HCT116 (cell line): ENCODE data around the gene COL23A1. TPM values are rescaled to one million over a fixed set of nuclear protein-coding genes. Genes with fewer than 3 reads are reported as not detected.
"Not testable (repeated sequence)": the region's sequence is repeated elsewhere in the genome, so short reads cannot be mapped to it uniquely, and the experiment has no call there.

Experiments used
- ATAC-seq: fragments of 200-7000 bp; cut with Tn5 transposase; 2 replicates; pipeline ENCODE4 v1.9.1; 2020; ENCODE audit warnings: mild to moderate bottlenecking, moderate library complexity
- BruUV-seq: library from RNA; stranded (reverse); fragments of 400-500 nt; replicated peaks from 2 replicates; lab custom pipeline; 2021; lab: Mats Ljungman, UMichigan
- CTCF ChIA-PET: fragments of 300-600 bp; sonication (Branson Sonifier 250); formaldehyde crosslinking; loops from one replicate; lab custom pipeline; 2021; ENCODE audit warnings: antibody characterized with exemption; lab: Charles Lee
- POLR2A ChIA-PET: fragments of 300-600, 350-600 bp; sonication (Branson Sonifier 250); formaldehyde crosslinking; loops from one replicate; lab custom pipeline; 2021; ENCODE audit warnings: antibody characterized with exemption; lab: Charles Lee
- RAD21 ChIA-PET, 2 experiments: fragments of 300-600 bp; sonication (Branson Sonifier 250); formaldehyde crosslinking; loops; one replicate each; lab custom pipeline; 2023; ENCODE audit warnings: low total read pairs in 2 of 2; ENCODE audit not compliant: uncharacterized antibody in 2 of 2, unreplicated experiment in 2 of 2, low non-redundant PET in 1 of 2; lab: Charles Lee
- DNase-seq: peaks from one replicate; pipeline ENCODE4 v3.0.0-alpha.2; 2010; ENCODE audit warnings: low read depth, low spot score
- H2AFZ ChIP-seq: fragments of 200-600 bp; shearing (Covaris generic), sonication (generic); 2 replicates; pipeline ENCODE4 v1.6.1; 2017; ENCODE audit warnings: low read depth, mixed run types, mixed read lengths, antibody characterized with exemption, low read length; ENCODE audit not compliant: poor library complexity, severe bottlenecking
- H3K27ac ChIP-seq: 2 replicates; pipeline ENCODE4 v1.5.1; 2012; ENCODE audit warnings: low read depth, low read length
- H3K27me3 ChIP-seq: fragments of 200-600 bp; sonication (generic); 2 replicates; pipeline ENCODE4 v1.6.1; 2016; ENCODE audit warnings: mixed run types, low read length, mixed read lengths; ENCODE audit not compliant: insufficient read depth
- H3K36me3 ChIP-seq, 2 experiments: fragments of 200-500 bp in 1 of 2; fragments of 200-600 bp in 1 of 2; sonication (Bioruptor generic) in 1 of 2; sonication (generic) in 1 of 2; 2 replicates each; pipeline versions ENCODE4 v1.5.1 to v1.6.1; 2014 to 2016; ENCODE audit warnings: low read length in 2 of 2, inconsistent platforms in 1 of 2, mixed read lengths in 1 of 2, mixed run types in 1 of 2; ENCODE audit not compliant: insufficient read depth in 2 of 2, control insufficient read depth in 1 of 2
- H3K4me1 ChIP-seq, 2 experiments: fragments of 200-600 bp in 1 of 2; sonication (generic) in 1 of 2; 2 replicates each; pipeline versions ENCODE4 v1.5.1 to v1.6.1; 2012 to 2017; ENCODE audit warnings: low read length in 2 of 2, inconsistent platforms in 1 of 2, mild to moderate bottlenecking in 1 of 2, mixed read lengths in 1 of 2, mixed run types in 1 of 2, moderate library complexity in 1 of 2; ENCODE audit not compliant: insufficient read depth in 2 of 2, control insufficient read depth in 1 of 2
- H3K4me2 ChIP-seq: fragments of 200-600 bp; sonication (generic); 2 replicates; pipeline ENCODE4 v1.6.1; 2017; ENCODE audit warnings: mixed run types, low read length, mixed read lengths
- H3K4me3 ChIP-seq, 2 experiments: fragments of 200-600 bp in 1 of 2; sonication (generic) in 1 of 2; replicated peaks in 1 of 2; 2 replicates each; pipeline ENCODE4 v1.5.1; 2011 to 2016; ENCODE audit warnings: low read length in 2 of 2, control low read depth in 1 of 2, low read depth in 1 of 2, mild to moderate bottlenecking in 1 of 2, mixed read lengths in 1 of 2, mixed run types in 1 of 2
- H3K79me2 ChIP-seq: fragments of 200-600 bp; sonication (generic); 2 replicates; pipeline ENCODE4 v1.6.1; 2017; ENCODE audit warnings: mild to moderate bottlenecking, mixed run types, low read length, moderate library complexity, mixed read lengths; ENCODE audit not compliant: insufficient read depth
- H3K9ac ChIP-seq: fragments of 200-600 bp; sonication (generic); 2 replicates; pipeline ENCODE4 v1.6.1; 2016; ENCODE audit warnings: low read length, mixed read lengths
- H3K9me2 ChIP-seq: fragments of 200-600 bp; sonication (generic), shearing (Covaris generic); 2 replicates; pipeline ENCODE4 v1.6.1; 2017; ENCODE audit warnings: mixed run types, mild to moderate bottlenecking, moderate library complexity; ENCODE audit not compliant: insufficient read depth
- H3K9me3 ChIP-seq, 2 experiments: fragments of 200-500 bp in 1 of 2; fragments of 200-600 bp in 1 of 2; sonication (Bioruptor generic) in 1 of 2; sonication (generic) in 1 of 2; 2 replicates each; pipeline ENCODE4 v1.6.1; 2014 to 2017; ENCODE audit warnings: low read length in 2 of 2, mixed read lengths in 2 of 2, inconsistent platforms in 1 of 2, low read depth in 1 of 2, mild to moderate bottlenecking in 1 of 2, mixed run types in 1 of 2, moderate library complexity in 1 of 2; ENCODE audit not compliant: control insufficient read depth in 1 of 2, insufficient read depth in 1 of 2
- H4K20me1 ChIP-seq: fragments of 200-600 bp; sonication (generic), shearing (Covaris generic); 2 replicates; pipeline ENCODE4 v1.6.1; 2017; ENCODE audit warnings: mixed run types, mild to moderate bottlenecking, moderate library complexity; ENCODE audit not compliant: insufficient read depth
- EZH2phosphoT487 ChIP-seq: fragments of 200-600 bp; IDR thresholded peaks from 2 replicates; pipeline ENCODE4 v1.6.1; 2018; ENCODE audit warnings: antibody characterized with exemption, borderline replicate concordance
- JUND ChIP-seq: IDR thresholded peaks from 2 replicates; pipeline ENCODE4 v1.6.1; 2012
- intact Hi-C: fragments of 100-400 bp; cut with micrococcal nuclease; formaldehyde crosslinking; loops from 2 replicates; pipeline ENCODE4 v1.10.0; 2022
- total RNA-seq: library from RNA; stranded (reverse); gene quantifications from one replicate; pipeline ENCODE4 v1.2.1, GENCODE V29; 2021; ENCODE audit not compliant: unreplicated experiment
- TF ChIP-seq, protein P1 (sequence below), 3 experiments: fragments of 200-600 bp in 1 of 3; sonication (generic) in 1 of 3; IDR thresholded peaks in 2 of 3; conservative IDR thresholded peaks in 1 of 3; 2 replicates each; pipeline ENCODE4 v1.5.1; 2012 to 2017; ENCODE audit warnings: low read depth in 2 of 3, low read length in 2 of 3, antibody characterized with exemption in 1 of 3, borderline replicate concordance in 1 of 3, control low read depth in 1 of 3, mild to moderate bottlenecking in 1 of 3, mixed read lengths in 1 of 3, mixed run types in 1 of 3, moderate library complexity in 1 of 3; ENCODE audit not compliant: insufficient read depth in 1 of 3

Gene COL23A1
- total RNA-seq, 1 experiment from 2014 or later = not detected

GRCh38 chr5:178256746-178257145, 333.4 kb downstream of the COL23A1 start:
- intact Hi-C loops = no loop called here
- no TSS peak for BruUV-seq
- H4K20me1 ChIP-seq = no peaks in the 10 kb centered on the region
- DNase-seq (no peak), ATAC-seq (no peak)
- TF ChIP-seq EZH2phosphoT487 (no peak), JUND (no peak)
- TF ChIP-seq, protein P1, sequence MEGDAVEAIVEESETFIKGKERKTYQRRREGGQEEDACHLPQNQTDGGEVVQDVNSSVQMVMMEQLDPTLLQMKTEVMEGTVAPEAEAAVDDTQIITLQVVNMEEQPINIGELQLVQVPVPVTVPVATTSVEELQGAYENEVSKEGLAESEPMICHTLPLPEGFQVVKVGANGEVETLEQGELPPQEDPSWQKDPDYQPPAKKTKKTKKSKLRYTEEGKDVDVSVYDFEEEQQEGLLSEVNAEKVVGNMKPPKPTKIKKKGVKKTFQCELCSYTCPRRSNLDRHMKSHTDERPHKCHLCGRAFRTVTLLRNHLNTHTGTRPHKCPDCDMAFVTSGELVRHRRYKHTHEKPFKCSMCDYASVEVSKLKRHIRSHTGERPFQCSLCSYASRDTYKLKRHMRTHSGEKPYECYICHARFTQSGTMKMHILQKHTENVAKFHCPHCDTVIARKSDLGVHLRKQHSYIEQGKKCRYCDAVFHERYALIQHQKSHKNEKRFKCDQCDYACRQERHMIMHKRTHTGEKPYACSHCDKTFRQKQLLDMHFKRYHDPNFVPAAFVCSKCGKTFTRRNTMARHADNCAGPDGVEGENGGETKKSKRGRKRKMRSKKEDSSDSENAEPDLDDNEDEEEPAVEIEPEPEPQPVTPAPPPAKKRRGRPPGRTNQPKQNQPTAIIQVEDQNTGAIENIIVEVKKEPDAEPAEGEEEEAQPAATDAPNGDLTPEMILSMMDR (IDR thresholded peaks at IDR 0.05 in 2 of 3, conservative IDR thresholded peaks at IDR 0.05 in 1 of 3; ENCODE audit: borderline replicate concordance in 1 of 3, insufficient read depth in 1 of 3, low read depth in 2 of 3, low read length in 2 of 3) = no peak
- RAD21 ChIA-PET = no interaction called here
- POLR2A ChIA-PET = no interaction called here
- H3K4me2 ChIP-seq = no peak overlapping the region
- no peaks in the 10 kb centered on the region for H3K27me3 ChIP-seq
- H3K36me3 ChIP-seq = no peaks in the 10 kb centered on the region
- H3K4me1 ChIP-seq = no peaks in the 10 kb centered on the region
- no peak overlapping the region for H3K27ac ChIP-seq
- H3K4me3 ChIP-seq = no peak overlapping the region
- no peaks in the 10 kb centered on the region for H3K9me2 ChIP-seq
- no peak overlapping the region for H3K9ac ChIP-seq
- no peaks in the 10 kb centered on the region for H3K9me3 ChIP-seq
- H3K79me2 ChIP-seq = no peaks in the 10 kb centered on the region
- CTCF ChIA-PET = no interaction called here
- H2AFZ ChIP-seq = no peak overlapping the region

- H3K4me1 ChIP-seq, H3K9ac ChIP-seq, CTCF ChIA-PET, H3K36me3 ChIP-seq, H3K27ac ChIP-seq, RAD21 ChIA-PET, H3K9me2 ChIP-seq, DNase-seq, H2AFZ ChIP-seq, H4K20me1 ChIP-seq, H3K9me3 ChIP-seq, ATAC-seq, H3K79me2 ChIP-seq, intact Hi-C loops, H3K27me3 ChIP-seq, BruUV-seq, H3K4me2 ChIP-seq, H3K4me3 ChIP-seq: not testable (repeated sequence)
- POLR2A ChIA-PET = interaction anchor here (0.6 kb wide), 1 partner anchor 1093 kb away, joined by 3 read pairs; no protein-coding TSS in a partner anchor
These were observed 336.6 kb downstream of the COL23A1 start for GRCh38 chr5:178253632-178254031.
